Omental fat pad (tissue), 4 donors: Measurements from ENCODE around the gene SYPL1. TPM values are rescaled to one million over a fixed set of nuclear protein-coding genes. Genes with fewer than 3 reads are reported as not detected.

Source experiments
- ATAC-seq: fragments of 150-250 bp; one replicate; pipeline ENCODE4 v1.9.1; 2016; ENCODE audit warnings: mild to moderate bottlenecking, moderate library complexity; ENCODE audit not compliant: low FRiP score
- DNase-seq: peaks from one replicate; pipeline ENCODE4 v3.0.0-alpha.2; 2019; ENCODE audit warnings: low spot score
- CTCF ChIP-seq, 3 donors: fragments of 450-650 bp; IDR thresholded peaks; one replicate each; pipeline ENCODE4 v1.5.1; 2016 to 2017; ENCODE audit warnings: antibody characterized with exemption in 3 of 3, mild to moderate bottlenecking in 3 of 3, moderate library complexity in 2 of 3
- total RNA-seq, 4 donors: library from RNA; depleted of rRNA; stranded (reverse); fragments of >200 nt; gene quantifications; one replicate each; pipeline ENCODE4 v1.1.0, GENCODE V29; 2016

SYPL1 gene
- total RNA-seq, 4 donors from 2014 or later: 61.5 to 120 (median 70.6) TPM

- DNase-seq (no peak), ATAC-seq (no peak)
- TF ChIP-seq CTCF (IDR thresholded peaks at IDR 0.05): no peak
Measured at GRCh38 chr7:106094780-106095179, 17.3 kb downstream of the SYPL1 start.

- ATAC-seq (no peak), DNase-seq (no peak)
- TF ChIP-seq CTCF (IDR thresholded peaks at IDR 0.05): no peak
Measured at GRCh38 chr7:106092204-106092603, 19.9 kb downstream of the SYPL1 start.

- no peak for TF ChIP-seq CTCF (IDR thresholded peaks at IDR 0.05)
- no peak for ATAC-seq
Measured at GRCh38 chr7:106089647-106090046, 22.5 kb downstream of the SYPL1 start.

GRCh38 chr7:106088014-106088413, 24.1 kb downstream of the SYPL1 start:
- no peak for TF ChIP-seq CTCF (IDR thresholded peaks at IDR 0.05)
- DNase-seq (no peak), ATAC-seq (no peak)

More at GRCh38 chr7:106089647-106090046, 22.5 kb downstream of the SYPL1 start:
- no peak for DNase-seq

- TF ChIP-seq CTCF (IDR thresholded peaks at IDR 0.05): no peak
- ATAC-seq: no peak
- DNase-seq: no peak
Measured at GRCh38 chr7:106086062-106086461, 26.1 kb downstream of the SYPL1 start.

GRCh38 chr7:106085015-106085414, 27.1 kb downstream of the SYPL1 start:
- TF ChIP-seq CTCF (IDR thresholded peaks at IDR 0.05): no peak
- DNase-seq (no peak), ATAC-seq (no peak)

- no peak for TF ChIP-seq CTCF (IDR thresholded peaks at IDR 0.05)
- DNase-seq: no peak
- no peak for ATAC-seq
Measured at GRCh38 chr7:106083717-106084116, 28.4 kb downstream of the SYPL1 start.
